Activated T-cell treated with anti-CD3 and anti-CD28 coated beads for 4 hours (primary cell): Measurements from ENCODE around the gene CTBP2.

Experiments
- DNase-seq: peaks from one replicate; pipeline ENCODE4 v3.0.0-alpha.2; 2020

Gene CTBP2

GRCh38 chr10:125102821-125103220 is 57.5 kb downstream of the CTBP2 start:
- DNase-seq: no peak

GRCh38 chr10:125102246-125102645 is 58.1 kb downstream of the CTBP2 start:
- DNase-seq: no peak

- DNase-seq: no peak
These were observed 58.8 kb downstream of the CTBP2 start for GRCh38 chr10:125101581-125101980.

- no peak for DNase-seq
These were observed 59.3 kb downstream of the CTBP2 start for GRCh38 chr10:125101049-125101448.

GRCh38 chr10:125097409-125098070 is 62.8 kb downstream of the CTBP2 start:
- no peak for DNase-seq

- no peak for DNase-seq
These were observed 63.4 kb downstream of the CTBP2 start for GRCh38 chr10:125096975-125097374.

GRCh38 chr10:125096371-125096770 is 64.0 kb downstream of the CTBP2 start:
- no peak for DNase-seq

- no peak for DNase-seq
These were observed 64.6 kb downstream of the CTBP2 start for GRCh38 chr10:125095776-125096175.

GRCh38 chr10:125095228-125095627 is 65.1 kb downstream of the CTBP2 start:
- DNase-seq: no peak

- DNase-seq: no peak
These were observed 65.6 kb downstream of the CTBP2 start for GRCh38 chr10:125094806-125095205.

GRCh38 chr10:125093974-125094705 is 66.2 kb downstream of the CTBP2 start:
- DNase-seq: no peak

GRCh38 chr10:125093199-125093973 is 67.0 kb downstream of the CTBP2 start:
- DNase-seq: no peak

- no peak for DNase-seq
These were observed 67.8 kb downstream of the CTBP2 start for GRCh38 chr10:125092564-125093031.

- no peak for DNase-seq
These were observed 68.5 kb downstream of the CTBP2 start for GRCh38 chr10:125091891-125092290.

GRCh38 chr10:125089469-125089868 is 70.9 kb downstream of the CTBP2 start:
- no peak for DNase-seq

GRCh38 chr10:125087897-125088215 is 72.5 kb downstream of the CTBP2 start:
- DNase-seq: no peak

- no peak for DNase-seq
These were observed 73.0 kb downstream of the CTBP2 start for GRCh38 chr10:125087191-125087896.

GRCh38 chr10:125086691-125087090 is 73.7 kb downstream of the CTBP2 start:
- DNase-seq: no peak

- no peak for DNase-seq
These were observed 74.9 kb downstream of the CTBP2 start for GRCh38 chr10:125085258-125086054.

- no peak for DNase-seq
These were observed 75.6 kb downstream of the CTBP2 start for GRCh38 chr10:125084614-125085257.

- no peak for DNase-seq
These were observed 76.2 kb downstream of the CTBP2 start for GRCh38 chr10:125084191-125084613.

- no peak for DNase-seq
These were observed 76.8 kb downstream of the CTBP2 start for GRCh38 chr10:125083576-125083920.
